GM23338 (cell line): ENCODE data around the gene TULP1. TPM values are rescaled to one million over a fixed set of nuclear protein-coding genes. Genes with fewer than 3 reads are reported as not detected.

Experiments used
- ATAC-seq: fragments of 200-7000 bp; cut with Tn5 transposase; 3 replicates; pipeline ENCODE4 v1.9.1; 2020
- DNase-seq: peaks from one replicate; pipeline ENCODE4 v3.0.0-alpha.2; 2015; ENCODE audit warnings: low spot score
- H2AFZ ChIP-seq: fragments of 200-600 bp; sonication (generic); 2 replicates; pipeline ENCODE4 v1.8.0; 2016; ENCODE audit warnings: antibody characterized with exemption, mild to moderate bottlenecking, moderate library complexity
- H3F3A ChIP-seq: fragments of 200-600 bp; sonication (generic); replicated peaks from 2 replicates; pipeline ENCODE4 v1.8.0; 2017; ENCODE audit warnings: antibody characterized with exemption, mixed run types, low read depth
- H3K27ac ChIP-seq: fragments of 200-600 bp; sonication (generic); 2 replicates; pipeline ENCODE4 v1.6.1; 2016; ENCODE audit warnings: low read depth
- H3K27me3 ChIP-seq: fragments of 200-600 bp; sonication (generic); 2 replicates; pipeline ENCODE4 v1.8.0; 2016; ENCODE audit warnings: mild to moderate bottlenecking, mixed run types, moderate library complexity; ENCODE audit not compliant: insufficient read depth
- H3K36me3 ChIP-seq: fragments of 200-600 bp; sonication (generic); 2 replicates; pipeline ENCODE4 v1.8.0; 2016; ENCODE audit warnings: mild to moderate bottlenecking; ENCODE audit not compliant: insufficient read depth
- H3K4me1 ChIP-seq: fragments of 200-600 bp; sonication (generic); 2 replicates; pipeline ENCODE4 v1.8.0; 2016; ENCODE audit warnings: mild to moderate bottlenecking, moderate library complexity; ENCODE audit not compliant: insufficient read depth
- H3K4me2 ChIP-seq: fragments of 200-600 bp; sonication (generic); 2 replicates; pipeline ENCODE4 v1.7.1; 2017; ENCODE audit warnings: mixed run types
- H3K4me3 ChIP-seq: fragments of 200-600 bp; sonication (generic); 2 replicates; pipeline ENCODE4 v1.6.1; 2016; ENCODE audit warnings: mixed run types
- H3K79me2 ChIP-seq: fragments of 200-600 bp; sonication (generic); replicated peaks from 2 replicates; pipeline ENCODE4 v1.8.0; 2017; ENCODE audit warnings: mild to moderate bottlenecking; ENCODE audit not compliant: insufficient read depth
- H3K9me2 ChIP-seq: fragments of 200-600 bp; sonication (generic); 2 replicates; pipeline ENCODE4 v1.8.0; 2017; ENCODE audit not compliant: insufficient read depth
- H4K20me1 ChIP-seq: fragments of 200-600 bp; sonication (generic); replicated peaks from 2 replicates; pipeline ENCODE4 v1.8.0; 2017; ENCODE audit warnings: mild to moderate bottlenecking; ENCODE audit not compliant: insufficient read depth
- H3K27ac Mint-ChIP-seq: 2 replicates; pipeline ENCODE4 v1.8.0; 2020; ENCODE audit warnings: inconsistent platforms, mild to moderate bottlenecking, moderate library complexity, mixed read lengths
- H3K27me3 Mint-ChIP-seq: 3 replicates; pipeline ENCODE4 v1.8.0; 2022; ENCODE audit warnings: low read depth, mild to moderate bottlenecking, moderate library complexity, mixed read lengths, inconsistent platforms; ENCODE audit not compliant: insufficient read depth, poor library complexity
- H3K36me3 Mint-ChIP-seq: 3 replicates; pipeline ENCODE4 v1.8.0; 2021; ENCODE audit warnings: low read depth, mild to moderate bottlenecking, inconsistent platforms, moderate library complexity, mixed read lengths
- H3K4me1 Mint-ChIP-seq: 3 replicates; pipeline ENCODE4 v1.8.0; 2020; ENCODE audit warnings: mild to moderate bottlenecking, inconsistent platforms, mixed read lengths
- H3K4me3 Mint-ChIP-seq: 3 replicates; pipeline ENCODE4 v1.8.0; 2021; ENCODE audit warnings: moderate library complexity, mild to moderate bottlenecking, inconsistent platforms, mixed read lengths
- H3K9me3 Mint-ChIP-seq: 3 replicates; pipeline ENCODE4 v1.8.0; 2020; ENCODE audit warnings: moderate library complexity, mild to moderate bottlenecking, inconsistent platforms, mixed read lengths
- CREB1 ChIP-seq: fragments of 250-450 bp; sonication (Bioruptor Pico); IDR thresholded peaks from 2 replicates; pipeline ENCODE4 v1.5.0; 2020; ENCODE audit warnings: low read depth, mild to moderate bottlenecking, moderate library complexity
- CTCF ChIP-seq, 2 experiments: fragments of 200-600 bp in 1 of 2; sonication (generic) in 1 of 2; conservative IDR thresholded peaks; 2 replicates each; pipeline versions ENCODE4 v1.5.1 to v1.6.1; 2016 to 2017; ENCODE audit warnings: antibody characterized with exemption in 2 of 2, low read depth in 2 of 2, mild to moderate bottlenecking in 2 of 2, moderate library complexity in 1 of 2
- EZH2 ChIP-seq: fragments of 200-600 bp; sonication (generic); IDR thresholded peaks from one replicate; pipeline ENCODE4 v1.8.0; 2017; ENCODE audit warnings: antibody characterized with exemption, mild to moderate bottlenecking, low read depth; ENCODE audit not compliant: unreplicated experiment
- EZH2phosphoT487 ChIP-seq: fragments of 200-600 bp; sonication (generic); IDR thresholded peaks from one replicate; pipeline ENCODE4 v1.8.1; 2018; ENCODE audit warnings: antibody characterized with exemption; ENCODE audit not compliant: unreplicated experiment
- NANOG ChIP-seq: IDR thresholded peaks from 2 replicates; pipeline ENCODE4 v1.6.1; 2016; ENCODE audit warnings: antibody characterized with exemption, borderline replicate concordance
- POLR2AphosphoS5 ChIP-seq: IDR thresholded peaks from 2 replicates; pipeline ENCODE4 v1.6.1; 2016; ENCODE audit warnings: antibody characterized with exemption, low read depth
- ZNF331 ChIP-seq: fragments of 250-450 bp; sonication (Bioruptor Pico); IDR thresholded peaks from 2 replicates; pipeline ENCODE4 v1.5.0; 2020; ENCODE audit warnings: low read depth, mild to moderate bottlenecking, moderate library complexity
- ZNF462 ChIP-seq: fragments of 250-450 bp; sonication (Bioruptor Pico); IDR thresholded peaks from 2 replicates; pipeline ENCODE4 v1.5.0; 2020; ENCODE audit warnings: mild to moderate bottlenecking, moderate library complexity
- polyA plus RNA-seq: library from polyadenylated mRNA; unstranded; fragments of >200 nt; fragmentation: Nextera tagmentation; extraction: Ambion mirVana; gene quantifications from 2 replicates; pipeline ENCODE4 v1.2.1, GENCODE V29; 2016
- total RNA-seq: library from RNA; depleted of rRNA; stranded (reverse); fragments of >200 nt; shearing (Covaris generic); gene quantifications from 2 replicates; pipeline ENCODE4 v1.2.3, GENCODE V29; 2014

Gene TULP1
- total and polyA plus RNA-seq, 2 experiments from 2014 or later: 3.0 to 3.8 TPM

GRCh38 chr6:35452183-35453090 lies 60.3 kb downstream of the TULP1 start, which contains the start of gene FANCE:
Gene FANCE, plus strand, starts transcription at chr6:35452338. Its CDS starts 208 bp downstream, at chr6:35452546.
- Mint-ChIP-seq H3K4me1 (peaks cover 30% of the 10 kb centered on the region), H3K27me3 (peaks cover 9% of the 10 kb centered on the region), H3K9me3 (no peaks in the 10 kb centered on the region), H3K4me3 (peak within 1 kb of the TSS; percentile 74), H3K36me3 (peaks cover 15% of the 10 kb centered on the region), H3K27ac (no peak within 1 kb of the TSS)
- Histone ChIP-seq H2AFZ (peak within 1 kb of the TSS; percentile 96), H4K20me1 (no peaks in the 10 kb centered on the region; the same call in 1 of the 2 replicates), H3K27ac (0 out of 2 replicates have a peak within 1 kb of the TSS, but pooled peaks have one; percentile 6), H3K4me3 (peak within 1 kb of the TSS; percentile 83), H3K79me2 (peaks cover 6% of the 10 kb centered on the region; the same call in 1 of the 2 replicates), H3K4me1 (peaks cover 27% of the 10 kb centered on the region), H3F3A (0 out of 2 replicates have a peak, but pooled peaks cover 3% of the 10 kb centered on the region), H3K9me2 (no peaks in the 10 kb centered on the region), H3K27me3 (peaks cover 9% of the 10 kb centered on the region; the same call in 1 of the 2 replicates), H3K4me2 (peak within 1 kb of the TSS; percentile 93), H3K36me3 (0 out of 2 replicates have a peak, but pooled peaks cover 4% of the 10 kb centered on the region)
- DNase-seq (peak; percentile 99), ATAC-seq (peak; percentile 87)
- TF ChIP-seq ZNF331 (no peak), POLR2AphosphoS5 (peak; percentile 80)

- no peak overlapping the region for H3K27ac Mint-ChIP-seq
- peak; percentile 13 for DNase-seq
- TF ChIP-seq EZH2 (no peak), CTCF (conservative IDR thresholded peaks at IDR 0.05; ENCODE audit: low read depth in 2 of 2) (no peak), EZH2phosphoT487 (no peak), ZNF331 (no peak), NANOG (no peak), CREB1 (CRISPR knock-in tag) (no peak), ZNF462 (CRISPR knock-in tag) (no peak)
Measured at GRCh38 chr6:35451354-35452182, 61.1 kb downstream of the TULP1 start.

More at GRCh38 chr6:35451354-35452182, 61.1 kb downstream of the TULP1 start:
- ATAC-seq: no peak
- Histone ChIP-seq H3K27me3 (peaks cover 9% of the 10 kb centered on the region; the same call in 1 of the 2 replicates), H3K79me2 (peaks cover 6% of the 10 kb centered on the region; the same call in 1 of the 2 replicates), H3K9me2 (no peaks in the 10 kb centered on the region), H3K4me2 (peak overlapping the region; percentile 93), H4K20me1 (no peaks in the 10 kb centered on the region; the same call in 1 of the 2 replicates), H3K4me1 (peaks cover 27% of the 10 kb centered on the region), H3F3A (0 out of 2 replicates have a peak, but pooled peaks cover 3% of the 10 kb centered on the region), H2AFZ (peak overlapping the region; percentile 96), H3K36me3 (0 out of 2 replicates have a peak, but pooled peaks cover 4% of the 10 kb centered on the region), H3K27ac (0 out of 2 replicates have a peak overlapping the region, but pooled peaks have one; percentile 6), H3K4me3 (peak overlapping the region; percentile 83)
- Mint-ChIP-seq H3K4me1 (peaks cover 30% of the 10 kb centered on the region), H3K9me3 (no peaks in the 10 kb centered on the region), H3K36me3 (peaks cover 13% of the 10 kb centered on the region), H3K4me3 (peak overlapping the region; percentile 74), H3K27me3 (peaks cover 9% of the 10 kb centered on the region)
